HG03354 (cell line): ENCODE results near the gene TLCD4.
"Not testable (repeated sequence)": the region's sequence is repeated elsewhere in the genome, so short reads cannot be mapped to it uniquely, and the experiment has no call there.

ENCODE experiments used
- ATAC-seq: cut with Tn5 transposase; IDR thresholded peaks from one replicate; pipeline ENCODE4 v1.9.1; 2021; ENCODE audit warnings: mild to moderate bottlenecking; ENCODE audit not compliant: unreplicated experiment, poor library complexity, severe bottlenecking

The TLCD4 gene

GRCh38 chr1:95117207-95118066 lies at the start of gene TLCD4:
Gene TLCD4, plus strand, starts transcription at chr1:95117355. Its CDS starts 26,547 bp downstream, at chr1:95143902.
- ATAC-seq = peak; percentile 64

- no peak for ATAC-seq
Measured at GRCh38 chr1:95067568-95067967, 49.6 kb upstream of the TLCD4 start.

DNA sequence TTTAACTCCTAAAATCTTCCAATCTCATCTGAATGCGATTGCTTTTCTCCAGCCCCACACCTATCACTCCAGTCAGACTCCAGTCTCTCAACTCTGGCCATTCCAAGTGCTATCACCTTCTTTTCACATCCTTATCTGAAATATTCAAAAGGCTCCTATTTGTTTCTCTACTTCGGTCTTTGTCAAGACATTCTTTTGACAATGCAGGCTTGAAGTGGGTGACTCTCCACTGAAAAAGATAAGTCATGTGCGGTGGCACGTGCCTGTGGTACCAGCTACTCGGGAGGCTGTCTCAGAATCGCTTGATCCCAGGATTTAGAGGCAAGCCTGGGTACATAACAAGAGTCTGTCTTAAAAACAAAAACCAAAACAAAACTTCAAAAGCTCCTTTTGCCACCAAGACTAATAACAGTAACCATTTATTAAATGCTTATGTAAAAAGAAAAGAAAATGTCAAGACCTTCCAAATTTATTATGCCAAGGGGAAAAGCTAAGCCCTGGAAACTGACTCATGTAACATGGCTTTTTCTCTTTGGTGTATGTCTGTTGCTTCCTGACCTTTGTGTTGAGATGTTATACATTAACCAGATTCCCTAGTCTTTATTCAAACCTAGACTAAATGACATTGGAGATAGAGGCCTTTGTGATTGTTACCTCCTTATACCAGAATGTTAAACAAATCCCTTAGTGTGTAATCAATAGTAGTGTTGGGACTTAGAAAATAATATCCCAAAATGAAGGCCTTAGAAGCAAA lies 48.0 kb upstream of the TLCD4 start:
- no peak for ATAC-seq

DNA sequence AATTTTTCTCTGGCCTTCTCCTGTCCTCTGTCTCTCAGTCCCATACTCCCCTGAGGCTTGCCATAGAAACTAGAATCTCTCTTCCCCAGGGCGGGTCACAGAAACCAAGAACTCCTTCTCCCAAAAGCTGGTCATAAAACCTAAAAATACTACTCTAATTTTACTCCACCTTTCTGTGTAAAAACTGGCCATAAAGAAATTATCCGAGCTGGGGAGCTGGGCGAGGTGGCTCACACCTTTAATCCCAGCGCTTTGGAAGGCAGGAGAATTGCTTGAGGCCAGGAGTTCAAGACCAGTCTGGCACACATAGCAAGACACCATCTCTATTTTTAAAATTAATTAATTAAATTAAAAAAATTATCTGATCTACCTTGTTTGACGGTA lies 47.5 kb upstream of the TLCD4 start:
- ATAC-seq = no peak

DNA sequence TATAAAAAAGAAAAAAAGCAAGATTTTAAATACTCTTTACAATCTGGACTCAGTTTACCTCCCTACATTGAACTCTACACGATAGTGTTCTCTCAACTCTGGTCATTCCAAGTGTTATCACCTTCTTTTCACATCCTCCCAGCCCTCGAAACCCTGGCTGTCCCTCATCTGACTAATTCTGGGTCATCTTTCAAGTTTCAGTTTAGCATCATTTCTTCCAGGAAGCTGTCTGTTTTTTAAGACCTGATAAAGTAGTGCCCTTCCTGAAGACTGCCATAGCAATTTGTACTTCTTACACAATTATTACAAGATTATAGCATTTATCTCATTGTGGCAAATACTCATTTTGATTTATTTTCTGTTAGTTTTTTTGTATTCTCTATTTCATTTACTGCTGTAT lies 45.6 kb upstream of the TLCD4 start:
- no peak for ATAC-seq

DNA sequence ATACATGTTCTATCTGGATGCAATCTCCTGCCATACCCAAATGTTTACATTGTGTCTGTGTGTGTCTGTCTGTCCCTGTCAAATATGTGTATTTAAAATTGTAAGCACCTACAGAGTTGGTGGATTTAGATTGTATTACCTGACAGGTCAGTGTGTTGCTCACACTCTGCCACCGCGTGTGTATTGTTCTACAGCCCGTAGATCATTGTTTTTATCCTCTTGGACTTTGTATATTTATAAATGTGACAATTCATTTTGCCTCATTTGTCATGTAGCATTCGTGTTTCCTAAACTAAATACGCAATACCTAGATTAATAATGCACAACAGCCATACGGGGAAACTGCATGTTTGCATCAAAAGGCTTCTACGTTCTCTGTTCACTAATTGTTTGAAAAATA lies 45.0 kb upstream of the TLCD4 start:
- ATAC-seq = peak; percentile 1

DNA sequence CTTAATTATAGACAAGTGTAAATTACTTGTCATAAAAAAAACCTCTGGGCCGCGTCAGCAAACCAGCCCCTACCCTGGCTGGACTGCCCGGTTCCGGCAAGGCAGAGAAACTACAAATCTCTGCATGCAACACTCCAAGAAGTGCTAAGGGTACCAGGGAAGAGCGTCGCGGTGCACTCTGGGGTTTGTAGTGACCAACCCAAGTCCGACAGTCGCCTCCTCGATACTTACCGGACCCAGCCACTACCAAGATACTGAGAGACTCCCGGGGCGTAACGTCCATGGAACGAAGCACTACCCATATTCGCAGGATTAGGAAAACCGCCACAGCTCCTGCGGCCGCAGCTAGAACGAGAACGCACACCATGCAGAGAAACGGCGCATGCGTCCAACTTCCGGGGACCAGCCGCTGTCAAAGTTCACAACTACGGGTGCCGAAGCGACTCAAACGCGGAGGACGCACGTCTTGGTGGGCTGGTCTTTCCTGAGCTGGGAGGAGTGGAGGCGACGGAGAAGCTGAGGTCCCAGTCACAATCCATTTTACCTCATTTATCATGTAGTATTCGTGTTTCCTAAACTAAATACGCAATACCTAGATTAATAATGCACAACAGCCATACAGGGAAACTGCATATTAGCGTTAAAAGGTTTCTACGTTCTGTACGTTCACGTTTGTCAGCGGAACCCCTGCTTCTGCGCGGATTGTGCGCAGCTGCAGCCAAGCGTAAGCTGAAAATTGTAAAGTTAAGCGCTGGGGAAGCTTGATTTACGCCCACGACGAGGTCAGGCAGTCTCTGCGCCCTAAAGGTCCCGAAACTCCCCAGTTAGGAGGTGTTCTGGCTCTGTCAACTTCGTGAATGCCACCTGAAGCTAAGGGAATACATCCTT lies 44.4 kb upstream of the TLCD4 start, which contains the start of gene ALG14:
TSS of gene ALG14 (minus strand) at position 420 of the 888 bp plus-strand sequence. CDS start at position 367, 53 bp downstream.
- ATAC-seq = peak; percentile 98

GRCh38 chr1:95073446-95073845 lies 43.7 kb upstream of the TLCD4 start:
- ATAC-seq = no peak

DNA sequence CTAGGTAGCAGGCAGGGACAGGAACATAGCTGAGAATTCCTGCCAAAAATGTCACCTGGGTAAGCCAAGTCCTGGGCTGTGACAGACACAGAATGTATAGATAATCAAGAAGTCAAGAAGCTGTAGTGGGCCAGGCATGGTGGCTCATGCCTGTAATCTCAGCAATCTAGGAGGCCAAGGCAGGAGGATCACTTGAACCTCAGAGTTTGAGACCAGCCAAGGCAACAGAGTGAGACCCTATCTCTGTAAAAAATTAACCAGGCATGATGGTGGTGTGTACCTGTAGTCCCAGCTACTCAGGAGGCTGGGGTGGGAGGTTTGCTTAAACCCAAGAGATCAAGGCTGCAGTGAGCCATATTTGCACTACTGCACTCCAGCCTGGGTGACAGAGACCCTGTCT lies 41.1 kb upstream of the TLCD4 start:
- ATAC-seq = no peak

GRCh38 chr1:95080446-95080845 lies 36.7 kb upstream of the TLCD4 start:
- no peak for ATAC-seq

DNA sequence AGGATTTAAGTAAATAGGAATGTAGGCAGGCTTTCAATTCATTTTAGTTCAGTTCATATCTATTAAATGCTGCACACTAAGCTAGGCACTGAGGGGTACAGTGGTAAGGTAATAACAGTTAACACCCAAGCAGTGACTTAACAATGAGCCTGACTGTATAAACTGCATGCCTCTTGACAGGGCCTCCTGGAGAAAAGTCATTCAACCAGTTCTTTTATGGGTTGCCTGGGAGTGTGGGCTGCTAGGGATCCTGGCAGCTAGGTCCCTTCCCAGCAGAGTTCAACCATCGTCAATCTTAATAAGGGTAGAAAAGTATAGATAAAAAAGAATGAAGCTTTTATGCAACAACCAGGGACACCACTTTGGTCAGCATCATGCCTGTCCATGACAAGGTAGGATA lies 36.3 kb upstream of the TLCD4 start:
- ATAC-seq = no peak

GRCh38 chr1:95084317-95085176 lies 32.6 kb upstream of the TLCD4 start:
- ATAC-seq = peak; percentile 82

GRCh38 chr1:95085376-95085775 lies 31.8 kb upstream of the TLCD4 start:
- no peak for ATAC-seq

DNA sequence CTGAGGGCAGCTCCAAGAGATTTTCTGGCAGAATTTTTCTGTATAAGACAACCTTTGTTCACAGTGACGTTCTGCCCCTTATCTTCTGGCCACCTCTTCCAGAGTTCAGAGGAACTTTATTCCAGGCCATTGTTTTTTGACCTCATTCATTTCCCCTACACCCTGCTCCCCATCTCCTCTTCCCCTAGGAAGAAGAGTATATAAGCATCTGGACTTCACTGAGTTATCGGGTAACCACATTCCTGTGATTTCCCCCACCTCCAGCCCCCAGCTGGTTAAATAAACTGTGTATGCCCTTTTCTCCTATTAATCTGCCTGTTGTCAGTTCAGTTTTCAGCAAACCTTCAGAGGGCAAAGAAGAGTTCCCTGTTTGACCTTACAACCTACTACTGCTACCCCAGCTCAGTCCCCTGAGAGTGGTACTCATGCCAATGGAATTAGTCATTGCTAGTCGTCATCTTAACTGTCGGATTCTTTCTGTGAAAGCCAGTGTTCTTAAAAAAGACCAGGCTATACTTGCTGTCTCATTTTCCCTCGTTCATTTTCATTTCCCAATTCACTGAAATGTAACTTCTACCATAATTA lies 30.1 kb upstream of the TLCD4 start:
- no peak for ATAC-seq

GRCh38 chr1:95088303-95088702 lies 28.9 kb upstream of the TLCD4 start:
- ATAC-seq = no peak

- no peak for ATAC-seq
Measured at GRCh38 chr1:95089650-95090287, 27.4 kb upstream of the TLCD4 start.

DNA sequence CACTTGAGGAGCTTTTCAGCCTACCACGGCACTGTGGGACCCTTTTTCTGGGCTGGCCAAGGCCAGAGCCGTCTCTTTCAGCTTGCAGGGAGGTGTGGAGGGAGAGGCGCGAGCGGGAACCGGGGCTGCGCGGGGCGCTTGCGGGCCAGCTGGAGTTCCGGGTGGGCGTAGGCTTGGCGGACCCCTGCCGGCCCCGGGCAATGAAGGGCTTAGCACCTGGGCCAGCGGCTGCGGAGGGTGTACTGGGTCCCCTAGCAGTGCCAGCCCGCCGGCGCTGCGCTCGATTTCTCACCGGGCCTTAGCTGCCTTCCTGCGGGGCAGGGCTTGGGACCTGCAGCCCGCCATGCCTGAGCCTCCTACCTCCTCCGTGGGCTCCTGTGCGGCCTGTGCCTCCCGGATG lies 25.9 kb upstream of the TLCD4 start:
- not testable (repeated sequence) for ATAC-seq

DNA sequence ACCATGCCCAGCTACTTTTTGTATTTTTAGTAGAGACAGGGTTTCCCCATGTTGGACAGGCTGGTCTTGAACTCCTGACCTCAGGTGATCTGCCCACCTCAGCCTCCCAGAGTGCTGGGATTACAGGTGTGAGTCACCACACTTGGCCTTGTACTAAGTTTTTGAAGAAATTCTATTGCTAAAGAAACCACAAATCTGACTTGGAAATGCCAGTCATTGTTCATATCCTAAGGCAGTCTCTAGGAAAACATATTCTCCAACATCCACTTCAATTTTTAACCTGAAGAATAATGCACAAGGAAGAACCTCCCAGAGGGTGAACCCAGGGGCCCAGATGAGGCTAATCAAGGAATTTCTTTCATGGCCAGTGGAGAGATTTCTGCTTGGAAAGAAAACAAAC lies 24.3 kb upstream of the TLCD4 start:
- not testable (repeated sequence) for ATAC-seq
